Ramos (cell line): ENCODE data around the gene MAP2K6.

ENCODE experiments used
- in situ Hi-C: fragments of 300-500 bp; cut with MboI; formaldehyde crosslinking; loops from one replicate; pipeline ENCODE4 v1.14.3; 2022; ENCODE audit warnings: low sequenced_read_pairs; ENCODE audit not compliant: unreplicated experiment

The MAP2K6 gene

DNA sequence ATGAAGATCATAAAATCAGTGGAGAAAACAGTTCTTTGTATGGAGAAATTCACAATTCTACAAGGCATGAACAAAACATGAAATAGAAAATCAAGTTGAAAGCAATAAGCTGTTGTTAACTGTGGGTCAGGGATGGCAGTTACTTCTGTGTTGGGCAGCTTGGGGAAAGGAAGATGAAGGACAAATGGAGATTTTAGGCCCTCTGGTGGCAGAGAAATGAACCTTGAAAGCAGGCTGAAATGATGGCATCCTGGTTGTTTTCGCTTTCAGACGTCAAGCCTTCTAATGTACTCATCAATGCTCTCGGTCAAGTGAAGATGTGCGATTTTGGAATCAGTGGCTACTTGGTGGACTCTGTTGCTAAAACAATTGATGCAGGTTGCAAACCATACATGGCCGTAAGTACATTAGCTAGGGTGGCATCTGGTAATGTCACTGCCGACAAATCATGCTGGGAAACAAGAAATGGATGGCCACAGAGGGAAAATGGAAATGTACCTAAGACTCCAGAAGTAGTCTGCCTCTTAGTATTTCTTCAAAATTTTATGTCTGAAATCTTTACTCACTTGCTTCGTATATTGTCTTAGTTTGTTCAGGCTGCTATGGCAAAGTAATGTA is 108.9 kb downstream of the MAP2K6 start:
- in situ Hi-C loops: no loop called here

DNA sequence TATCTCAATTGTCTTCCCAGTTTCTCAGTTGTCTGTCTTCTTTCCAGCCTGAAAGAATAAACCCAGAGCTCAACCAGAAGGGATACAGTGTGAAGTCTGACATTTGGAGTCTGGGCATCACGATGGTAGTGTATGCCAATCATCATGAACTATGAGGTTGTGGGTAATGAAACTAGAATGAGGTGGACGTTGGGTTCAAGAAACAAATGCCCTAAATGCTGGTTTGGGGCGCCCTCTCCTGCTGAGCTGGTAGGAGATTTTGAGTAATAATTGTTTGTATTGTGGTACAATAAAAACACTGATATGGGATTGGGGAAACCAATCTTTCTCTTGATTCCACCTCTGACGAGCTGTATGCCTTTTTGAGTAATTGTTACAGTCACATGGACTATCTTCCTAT is 110.4 kb downstream of the MAP2K6 start:
- in situ Hi-C loops: loop anchor here (25.0 kb wide), 1 partner anchor 1037 kb away; no protein-coding TSS in a partner anchor

DNA sequence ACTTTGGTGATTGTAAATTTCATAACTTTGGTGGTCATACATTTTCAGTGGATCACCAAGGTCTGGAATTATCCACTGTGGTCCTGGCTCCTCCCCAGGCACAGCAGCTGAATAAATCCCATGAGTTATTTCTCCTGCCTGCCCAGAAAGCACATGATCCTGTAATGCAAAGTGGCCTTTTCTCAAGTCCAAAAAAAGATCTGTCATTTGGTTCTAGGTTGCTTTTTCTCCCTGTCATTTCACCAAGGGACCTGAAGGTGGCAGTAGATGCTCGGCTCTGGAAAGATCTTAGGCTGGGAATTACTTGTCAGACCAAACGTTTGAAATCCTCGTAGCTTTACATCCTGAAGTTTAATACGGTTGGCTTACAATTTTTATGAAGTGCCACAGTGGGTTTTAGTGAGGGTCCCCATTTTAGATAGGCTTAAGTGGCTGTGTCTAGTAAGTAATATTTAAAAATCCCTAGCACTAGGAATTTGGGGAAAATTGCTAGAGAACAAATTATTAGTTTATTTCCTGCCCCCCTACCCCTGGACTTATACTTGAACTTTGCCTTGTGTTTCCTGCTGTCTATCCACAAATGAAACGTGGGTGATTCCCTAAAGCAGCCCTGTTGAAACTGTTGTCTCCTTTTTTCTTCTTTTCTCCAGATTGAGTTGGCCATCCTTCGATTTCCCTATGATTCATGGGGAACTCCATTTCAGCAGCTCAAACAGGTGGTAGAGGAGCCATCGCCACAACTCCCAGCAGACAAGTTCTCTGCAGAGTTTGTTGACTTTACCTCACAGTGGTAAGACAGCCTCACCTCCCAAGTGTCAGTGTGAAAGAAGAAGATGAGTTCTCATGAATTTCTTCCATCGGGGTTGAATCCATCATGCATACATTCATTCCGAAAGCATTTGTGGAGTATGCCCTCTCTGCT is 111.7 kb downstream of the MAP2K6 start:
- in situ Hi-C loops: loop anchor here (25.0 kb wide), 1 partner anchor 1036 kb away; no protein-coding TSS in a partner anchor

DNA sequence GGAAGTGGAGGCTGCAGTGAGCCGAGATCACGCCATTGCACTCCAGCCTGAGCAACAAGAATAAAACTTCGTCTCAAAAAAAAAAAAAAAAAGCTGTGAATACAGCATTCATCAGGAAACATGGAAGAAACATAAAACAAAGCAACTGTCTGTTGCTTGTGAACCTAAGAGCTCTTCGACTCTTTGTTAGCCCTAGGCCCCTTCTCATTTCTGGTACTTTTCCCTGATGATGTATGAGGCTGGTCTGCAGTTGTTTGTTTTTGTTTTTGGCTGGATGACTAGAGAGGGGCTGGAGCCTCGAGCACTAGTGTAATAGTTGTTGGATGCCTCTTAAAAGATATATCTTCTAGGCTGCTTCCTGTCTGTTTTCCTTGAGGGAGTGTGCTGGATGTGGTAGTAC is 113.5 kb downstream of the MAP2K6 start:
- in situ Hi-C loops: loop anchor here (25.0 kb wide), 1 partner anchor 1034 kb away; no protein-coding TSS in a partner anchor

DNA sequence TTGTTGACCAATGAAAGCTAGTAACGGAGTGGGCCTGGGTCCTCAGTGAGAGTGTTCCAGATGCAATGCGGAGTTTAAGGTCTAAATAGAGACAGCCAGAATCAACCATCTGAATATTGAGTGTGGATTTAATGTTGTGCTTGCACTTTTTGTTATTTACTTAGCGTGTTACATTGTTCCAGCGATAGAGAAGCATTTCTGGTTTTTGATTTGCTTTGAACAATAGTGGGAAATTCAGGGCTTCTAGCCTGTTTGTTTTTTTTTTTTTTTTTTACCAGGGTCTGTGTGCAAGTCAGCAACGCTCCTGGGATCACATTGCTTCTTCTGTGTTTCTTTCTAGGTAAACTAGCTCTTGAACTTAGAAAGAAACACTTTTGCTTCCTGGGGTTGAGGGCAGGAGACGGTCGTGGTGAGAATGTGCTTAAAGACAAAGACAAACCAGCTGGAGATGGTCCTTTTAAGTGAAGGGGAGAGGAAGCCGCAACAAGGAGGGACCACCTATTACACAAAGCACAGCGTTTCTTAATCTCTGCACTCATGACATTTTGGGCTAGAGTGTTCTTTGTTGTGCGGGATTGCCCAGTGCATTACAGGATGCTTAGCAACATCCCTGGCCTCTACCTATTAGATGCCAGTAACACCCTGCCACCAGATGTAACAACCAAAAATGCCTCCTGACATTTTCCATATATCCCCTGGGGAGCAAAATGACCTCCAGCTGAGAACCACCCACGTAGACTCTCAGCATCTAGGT is 119.2 kb downstream of the MAP2K6 start:
- in situ Hi-C loops: loop anchor here (25.0 kb wide), 1 partner anchor 1029 kb away; no protein-coding TSS in a partner anchor

DNA sequence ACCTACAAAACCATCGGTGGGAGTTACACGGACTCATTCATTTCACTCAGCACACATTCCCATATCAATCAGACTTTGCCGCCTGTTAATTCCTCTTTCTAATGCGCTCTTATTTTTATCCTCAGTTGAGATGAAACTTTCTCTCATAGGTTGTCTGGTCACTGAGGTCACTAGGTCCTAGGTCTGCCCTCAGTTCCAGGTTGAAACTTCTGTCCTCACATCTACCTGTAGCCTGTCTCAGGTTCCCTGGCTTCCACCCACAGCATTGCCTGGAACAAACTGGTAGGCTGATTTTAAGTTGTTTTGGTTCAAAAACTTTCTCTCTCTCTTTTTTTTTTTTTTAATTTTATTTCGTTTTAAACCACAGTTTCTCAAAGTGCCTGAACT is 119.7 kb downstream of the MAP2K6 start:
- in situ Hi-C loops: loop anchor here (25.0 kb wide), 1 partner anchor 1028 kb away; no protein-coding TSS in a partner anchor

DNA sequence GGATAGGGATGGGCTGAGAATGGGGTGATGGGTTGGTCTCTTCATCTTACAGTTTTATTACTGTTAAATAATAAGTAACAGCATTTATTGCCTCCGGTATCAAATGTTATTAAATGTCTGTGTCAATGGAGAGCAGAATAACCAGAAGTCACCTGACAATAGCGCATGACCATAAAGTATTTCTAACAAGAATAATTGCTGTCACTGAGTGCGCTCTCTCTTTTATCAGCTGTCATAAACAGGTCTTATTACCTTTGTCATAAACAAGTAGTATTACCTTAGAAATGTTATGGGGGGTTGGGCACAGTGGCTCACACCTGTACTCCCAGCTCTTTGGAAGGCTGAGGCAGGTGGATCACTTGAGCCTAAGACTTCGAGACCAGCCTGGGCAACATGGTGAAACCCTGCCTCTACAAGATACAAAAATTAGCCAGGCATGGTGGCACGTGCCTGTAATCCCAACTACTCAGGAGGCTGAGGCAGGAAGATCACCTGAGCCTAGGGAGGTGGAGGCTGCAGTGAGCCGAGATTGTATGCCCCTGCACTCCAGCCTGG is 120.6 kb downstream of the MAP2K6 start:
- in situ Hi-C loops: loop anchor here (25.0 kb wide), 1 partner anchor 1027 kb away; no protein-coding TSS in a partner anchor

DNA sequence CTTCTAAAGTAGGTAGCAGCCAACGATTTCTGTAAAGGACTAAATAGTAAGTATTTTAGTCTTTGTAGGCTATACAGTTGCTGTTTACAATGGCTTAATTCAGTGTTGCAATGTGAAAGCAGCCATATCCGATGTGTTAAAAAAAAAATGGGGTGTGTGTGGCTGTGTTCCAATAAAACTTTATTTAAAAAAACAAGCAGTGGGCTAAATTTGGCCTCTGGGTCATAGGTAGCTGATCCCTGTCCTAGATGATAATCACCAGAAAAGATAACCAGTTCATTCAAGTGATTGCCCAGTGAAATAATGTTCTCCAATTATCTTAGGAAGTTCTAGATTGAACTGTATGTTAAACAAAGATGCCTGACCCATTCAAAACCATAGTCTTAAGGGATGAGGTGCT is 124.3 kb downstream of the MAP2K6 start:
- in situ Hi-C loops: loop anchor here (25.0 kb wide), 1 partner anchor 1024 kb away; no protein-coding TSS in a partner anchor

DNA sequence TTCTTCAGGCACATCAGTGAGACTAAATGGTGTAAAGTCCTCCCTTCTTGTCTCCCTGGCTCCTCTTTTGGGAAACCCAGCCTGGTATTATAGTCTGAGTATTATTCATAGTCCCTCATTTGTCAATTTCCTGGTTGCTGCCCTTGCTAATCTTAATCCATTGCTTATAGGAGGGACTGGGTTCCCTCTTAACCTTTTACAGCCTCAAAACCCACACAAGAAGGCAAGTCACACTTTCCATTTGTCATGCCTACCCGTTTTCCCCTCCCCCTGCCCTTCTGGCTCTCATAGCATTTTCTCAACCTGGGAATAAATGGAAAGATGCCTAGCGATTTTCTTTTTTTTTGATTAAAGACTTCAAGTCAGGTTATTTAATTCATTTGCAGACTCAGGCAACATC is 124.8 kb downstream of the MAP2K6 start:
- in situ Hi-C loops: loop anchor here (25.0 kb wide), 1 partner anchor 1023 kb away; no protein-coding TSS in a partner anchor

DNA sequence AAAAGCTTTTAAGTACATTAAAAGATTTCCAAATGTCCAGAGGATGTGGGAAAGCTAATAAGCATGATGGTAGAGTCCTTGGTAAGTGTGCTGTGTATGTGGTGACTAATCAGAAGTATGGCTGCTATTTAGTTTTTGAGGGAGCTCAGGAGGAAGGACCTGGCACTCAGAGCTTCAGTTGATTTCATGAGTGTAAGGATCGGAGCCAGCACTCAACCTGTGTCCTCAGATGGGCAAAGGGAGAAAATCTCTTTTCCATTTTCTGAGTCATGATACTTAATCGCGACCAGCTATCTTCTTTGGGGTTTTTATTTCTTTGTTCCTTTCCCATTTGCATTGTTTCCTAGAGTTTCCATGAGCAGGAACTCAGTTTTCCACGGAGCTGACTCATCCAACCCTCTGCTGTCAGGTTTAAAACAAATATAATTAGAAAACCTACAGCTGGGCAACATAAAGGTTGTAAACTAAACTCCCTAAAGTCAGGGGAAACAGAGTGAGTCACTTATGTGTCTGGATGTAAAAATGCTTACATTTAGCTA is 125.4 kb downstream of the MAP2K6 start:
- in situ Hi-C loops: loop anchor here (25.0 kb wide), 1 partner anchor 1022 kb away; no protein-coding TSS in a partner anchor

DNA sequence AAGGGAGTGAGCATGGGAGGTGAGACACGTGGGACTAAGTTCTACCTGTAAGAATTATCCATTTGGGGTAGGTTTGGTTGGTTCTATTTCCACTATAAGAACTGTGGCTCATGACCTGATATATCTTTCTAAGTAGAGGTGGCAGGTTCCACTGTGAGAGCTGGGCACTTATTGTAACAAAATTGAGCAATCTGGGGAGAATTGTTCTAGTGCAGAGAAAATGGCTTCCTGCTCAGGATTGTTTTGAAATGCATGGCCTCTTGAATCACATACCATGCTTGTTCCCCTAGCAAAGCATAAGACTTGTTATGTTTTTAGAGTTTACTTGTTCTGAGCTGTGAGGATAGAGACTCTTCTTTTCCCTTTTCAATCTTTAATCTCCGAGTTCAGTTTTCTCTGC is 125.9 kb downstream of the MAP2K6 start:
- in situ Hi-C loops: loop anchor here (25.0 kb wide), 1 partner anchor 1022 kb away; no protein-coding TSS in a partner anchor

DNA sequence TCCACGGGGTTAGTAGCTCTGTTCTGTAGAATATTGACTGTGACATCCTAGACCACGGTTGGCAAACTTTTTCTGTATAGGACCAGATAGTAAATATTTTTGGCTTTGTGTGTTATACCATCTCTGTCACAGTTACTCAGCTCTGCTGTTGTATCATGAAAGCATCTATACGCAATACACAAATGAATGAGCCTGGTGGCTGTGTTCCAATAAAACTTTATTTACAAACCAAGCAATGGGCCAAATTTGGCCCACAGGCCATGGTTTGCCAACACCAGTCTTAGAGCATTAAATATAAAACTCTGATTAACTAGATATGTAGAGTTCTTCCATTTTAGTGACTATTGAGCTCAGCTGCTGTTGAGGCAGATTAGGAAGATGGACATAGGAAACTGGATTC is 132.7 kb downstream of the MAP2K6 start:
- in situ Hi-C loops: loop anchor here (25.0 kb wide), 1 partner anchor 1015 kb away; no protein-coding TSS in a partner anchor

DNA sequence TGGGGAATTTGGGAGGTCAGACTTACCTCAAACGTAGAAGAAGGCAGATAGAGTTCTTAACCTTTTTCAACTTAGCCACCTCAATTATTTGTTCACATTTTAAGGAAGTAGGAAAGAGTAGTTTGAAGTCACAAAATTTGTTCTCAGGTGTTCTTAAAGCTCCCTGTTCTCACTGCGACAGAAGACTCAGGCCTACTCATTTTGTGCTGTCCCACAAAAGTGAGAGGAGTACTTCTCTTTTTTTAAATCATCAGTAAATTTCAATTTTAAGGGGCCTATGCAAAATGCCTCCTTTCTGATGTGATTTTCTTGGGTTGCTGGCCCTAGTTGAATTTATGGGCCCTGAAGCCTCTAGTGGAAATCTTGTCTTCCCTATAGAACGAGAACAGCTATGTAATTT is 133.4 kb downstream of the MAP2K6 start:
- in situ Hi-C loops: loop anchor here (25.0 kb wide), 1 partner anchor 1014 kb away; no protein-coding TSS in a partner anchor

DNA sequence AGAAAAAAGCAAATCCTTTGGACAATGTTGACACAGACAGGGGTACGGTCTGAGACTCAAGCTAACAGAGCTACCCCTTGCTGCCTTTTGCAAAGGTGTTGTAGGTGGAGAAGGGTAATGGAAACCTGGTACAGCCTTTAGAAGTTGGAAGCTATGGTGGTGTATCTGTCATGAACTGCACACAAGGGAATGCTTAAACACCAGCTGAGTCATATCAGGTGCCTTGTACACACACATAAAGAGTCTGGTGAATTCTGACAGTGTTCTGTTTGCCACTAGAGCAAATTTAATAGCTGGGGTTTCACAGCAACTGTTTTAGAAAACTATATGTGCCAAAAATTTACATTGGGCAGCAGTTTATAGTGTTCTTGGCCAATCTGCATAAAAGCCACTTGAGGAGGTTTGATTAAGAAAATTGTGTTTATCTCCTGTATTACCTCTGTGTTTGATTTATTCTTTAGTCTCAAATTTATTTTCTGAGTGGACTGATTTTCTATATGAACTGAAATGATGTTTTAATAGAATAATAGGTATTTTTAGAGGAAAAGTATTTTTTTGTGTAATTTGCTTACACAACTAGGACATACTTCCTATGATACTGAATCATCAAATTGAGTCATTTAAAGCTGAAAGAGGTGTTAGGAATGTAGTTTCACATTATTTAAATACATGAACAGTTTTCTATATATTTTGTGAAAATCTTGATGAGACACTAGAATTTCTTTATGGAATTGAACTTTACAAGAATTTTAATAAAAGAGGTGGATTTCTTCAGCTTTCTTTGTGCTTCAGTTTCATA is 136.9 kb downstream of the MAP2K6 start:
- in situ Hi-C loops: no loop called here

DNA sequence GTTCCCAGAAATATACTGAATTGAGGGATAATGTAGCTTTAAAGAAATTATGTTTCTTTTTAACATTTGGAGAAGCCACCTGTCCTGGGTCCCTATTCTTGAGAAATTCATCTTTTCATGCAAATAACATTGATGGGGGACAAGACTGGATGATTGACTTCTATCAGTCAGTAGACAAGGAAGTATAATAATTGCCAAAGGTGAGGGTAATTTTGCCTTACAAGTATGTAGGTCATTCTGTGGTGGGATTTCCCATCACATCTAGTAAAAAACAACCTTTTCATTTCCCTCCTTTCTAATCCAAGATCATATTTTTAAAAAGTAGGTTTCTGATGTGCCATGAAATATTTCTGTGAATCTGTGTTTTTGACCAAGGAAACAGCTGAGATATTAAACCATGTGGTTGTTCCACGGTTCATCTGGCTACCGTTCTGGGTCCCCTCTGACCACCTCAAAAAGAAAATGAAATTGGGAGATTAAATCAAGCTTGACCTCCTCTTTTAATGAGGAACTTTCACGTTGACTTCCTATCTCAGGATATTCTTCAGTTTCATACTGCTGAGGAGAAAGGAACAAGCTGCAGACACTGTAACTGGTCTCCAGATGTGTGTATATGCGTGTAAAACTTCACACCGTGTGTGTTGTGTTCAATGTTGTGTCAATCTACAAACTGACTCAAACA is 138.6 kb downstream of the MAP2K6 start:
- in situ Hi-C loops: no loop called here

DNA sequence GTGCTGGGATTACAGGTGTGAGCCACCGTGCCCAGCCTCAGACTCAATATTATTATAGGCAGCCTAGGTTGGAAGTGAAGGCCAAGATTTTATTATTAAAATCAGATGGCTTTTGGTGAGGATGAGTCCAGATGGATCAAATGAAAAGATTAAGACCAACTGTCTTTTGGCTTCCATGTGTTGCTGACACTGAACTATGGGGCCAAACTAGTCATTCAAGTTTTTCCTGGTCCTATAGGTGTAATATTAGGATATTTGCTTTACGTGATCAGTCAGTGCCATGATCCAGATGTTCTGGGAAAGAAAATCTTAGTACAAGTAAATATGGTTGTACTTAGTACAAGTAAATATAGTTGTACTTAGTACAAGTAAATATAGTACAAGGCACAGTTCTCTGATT is 140.6 kb downstream of the MAP2K6 start:
- in situ Hi-C loops: no loop called here

DNA sequence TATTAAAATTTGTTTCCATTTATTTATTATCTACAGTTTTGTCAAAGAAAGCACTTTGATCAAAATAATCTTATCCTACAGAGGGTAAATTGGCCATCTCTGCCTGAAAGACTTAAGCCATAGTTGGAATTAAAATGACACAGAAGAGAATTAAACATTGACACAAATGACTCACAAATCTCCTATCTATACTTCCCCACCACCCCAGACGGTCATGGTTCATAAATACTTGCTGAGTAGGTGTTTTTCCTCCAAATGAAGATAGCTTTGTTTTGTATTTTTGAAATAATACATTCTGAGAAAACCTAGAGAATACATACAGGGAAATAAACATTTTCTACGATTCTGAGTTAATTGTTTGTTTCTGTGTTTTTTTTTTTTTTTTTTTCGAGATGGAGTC is 142.8 kb downstream of the MAP2K6 start:
- in situ Hi-C loops: no loop called here

DNA sequence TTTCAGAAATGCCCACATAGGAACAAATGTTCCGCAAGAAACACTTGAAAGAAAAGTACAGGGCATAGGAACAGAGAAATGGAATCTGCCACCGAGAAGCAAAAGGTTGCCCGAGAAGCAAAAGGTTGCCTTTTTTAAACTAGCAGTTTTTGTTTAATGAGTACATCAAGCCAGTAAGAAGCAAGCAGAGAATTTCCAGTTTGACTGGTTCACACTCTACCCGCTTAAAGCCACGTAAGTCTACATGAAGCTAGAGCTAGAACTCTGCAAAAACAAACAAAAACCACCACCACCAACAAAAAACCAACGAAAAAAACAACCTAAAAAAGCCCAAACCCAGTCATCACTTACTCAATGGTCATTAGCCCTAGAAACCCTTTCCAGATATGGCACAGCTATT is 144.3 kb downstream of the MAP2K6 start:
- in situ Hi-C loops: no loop called here
